GM12874 (cell line): ENCODE data around the gene STRA6.

Experiments used
- TF ChIP-seq, protein P1 (sequence below): IDR thresholded peaks from 2 replicates; pipeline ENCODE4 v1.5.1; 2011; ENCODE audit warnings: low read depth, mild to moderate bottlenecking, control low read depth, low read length, moderate library complexity; ENCODE audit not compliant: insufficient read depth

STRA6 gene

DNA sequence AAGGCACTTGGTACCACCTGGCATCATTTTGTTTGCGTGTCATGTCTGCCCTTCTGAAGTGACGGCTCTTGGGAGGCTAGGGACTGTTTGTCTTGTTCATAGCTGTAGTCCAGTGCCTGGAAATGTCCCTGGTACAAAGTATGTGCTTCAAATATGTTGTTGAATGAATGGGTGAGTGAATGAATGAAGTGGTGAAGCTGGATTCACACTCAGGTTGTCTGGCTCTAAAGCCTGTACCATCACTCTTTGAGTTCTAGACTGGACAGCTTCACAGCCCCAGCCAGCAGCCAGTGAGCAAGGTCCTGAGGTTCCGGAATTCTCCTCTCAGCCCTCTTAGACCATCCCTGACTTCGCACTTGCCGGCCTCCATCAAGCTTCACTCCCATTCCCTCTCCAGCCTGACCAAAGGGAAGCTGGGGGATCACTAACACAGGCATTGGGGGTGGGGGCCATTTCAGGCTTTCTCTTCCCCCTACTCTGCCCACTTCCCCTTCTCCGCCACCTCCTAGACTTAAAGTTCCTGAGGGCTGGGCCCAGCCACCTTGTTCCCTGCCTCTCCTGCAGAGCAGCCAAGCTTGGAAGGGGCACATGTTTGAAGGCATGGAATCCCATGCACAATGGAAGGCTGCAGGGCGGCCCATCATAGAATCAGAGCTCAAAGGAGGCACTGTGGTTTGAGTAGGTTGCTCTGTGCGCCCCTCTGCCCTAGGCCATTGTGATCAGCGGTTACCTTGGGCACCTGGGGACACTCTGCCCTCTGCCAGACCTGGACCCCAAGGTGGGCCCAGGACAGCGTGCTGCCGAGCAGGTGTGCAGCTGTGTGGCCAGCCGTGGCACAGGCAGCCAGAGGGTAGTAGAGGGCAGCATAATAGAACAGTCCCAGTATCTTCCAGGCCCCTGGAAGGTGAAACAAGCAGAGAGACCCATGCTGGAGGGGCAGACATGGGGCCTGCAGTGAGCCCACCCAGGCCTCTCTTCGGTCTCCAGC lies 7.7 kb downstream of the STRA6 start:
- TF ChIP-seq, protein P1, sequence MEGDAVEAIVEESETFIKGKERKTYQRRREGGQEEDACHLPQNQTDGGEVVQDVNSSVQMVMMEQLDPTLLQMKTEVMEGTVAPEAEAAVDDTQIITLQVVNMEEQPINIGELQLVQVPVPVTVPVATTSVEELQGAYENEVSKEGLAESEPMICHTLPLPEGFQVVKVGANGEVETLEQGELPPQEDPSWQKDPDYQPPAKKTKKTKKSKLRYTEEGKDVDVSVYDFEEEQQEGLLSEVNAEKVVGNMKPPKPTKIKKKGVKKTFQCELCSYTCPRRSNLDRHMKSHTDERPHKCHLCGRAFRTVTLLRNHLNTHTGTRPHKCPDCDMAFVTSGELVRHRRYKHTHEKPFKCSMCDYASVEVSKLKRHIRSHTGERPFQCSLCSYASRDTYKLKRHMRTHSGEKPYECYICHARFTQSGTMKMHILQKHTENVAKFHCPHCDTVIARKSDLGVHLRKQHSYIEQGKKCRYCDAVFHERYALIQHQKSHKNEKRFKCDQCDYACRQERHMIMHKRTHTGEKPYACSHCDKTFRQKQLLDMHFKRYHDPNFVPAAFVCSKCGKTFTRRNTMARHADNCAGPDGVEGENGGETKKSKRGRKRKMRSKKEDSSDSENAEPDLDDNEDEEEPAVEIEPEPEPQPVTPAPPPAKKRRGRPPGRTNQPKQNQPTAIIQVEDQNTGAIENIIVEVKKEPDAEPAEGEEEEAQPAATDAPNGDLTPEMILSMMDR, result no peak

DNA sequence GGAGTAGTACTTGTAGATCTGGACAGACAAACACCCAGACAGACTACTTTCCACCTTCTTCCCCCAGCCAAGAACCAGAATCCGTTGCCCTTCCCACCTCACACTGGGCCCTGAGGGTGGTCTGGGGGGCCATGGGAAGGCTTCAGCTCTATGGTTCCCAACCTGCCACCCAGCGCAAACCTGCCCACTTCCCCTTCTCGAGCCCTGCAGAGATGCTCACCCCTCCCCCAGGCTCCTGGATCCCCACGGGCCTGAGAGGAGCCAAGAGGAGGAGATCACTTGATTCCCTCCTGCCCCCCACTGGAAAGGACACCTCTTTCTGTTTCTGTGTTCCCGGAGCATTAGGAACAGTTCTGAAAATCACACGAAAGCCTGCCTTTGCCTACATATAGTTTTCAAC lies 8.7 kb downstream of the STRA6 start:
- TF ChIP-seq, protein P1, result no peak

DNA sequence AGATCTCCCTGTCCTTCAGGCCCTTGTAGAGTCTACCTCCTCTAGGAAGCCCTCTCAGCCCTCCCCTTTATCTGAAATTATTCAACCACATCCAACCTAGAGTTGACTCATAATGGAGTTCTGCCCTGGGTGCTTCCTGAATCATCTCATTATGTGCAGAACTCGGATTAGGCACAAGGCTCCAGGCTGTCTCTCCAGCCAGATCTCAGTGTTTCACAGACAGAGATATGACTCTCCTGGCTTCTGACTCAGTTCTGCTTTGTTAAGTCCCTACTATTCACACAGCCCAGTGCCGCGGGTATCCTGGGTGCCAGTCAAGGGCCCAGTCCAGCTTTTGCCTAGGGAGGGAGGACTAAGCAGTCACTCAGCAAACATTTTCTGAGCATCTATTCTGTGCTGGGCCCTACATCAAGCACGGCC lies 9.3 kb downstream of the STRA6 start:
- TF ChIP-seq, protein P1, result no peak

DNA sequence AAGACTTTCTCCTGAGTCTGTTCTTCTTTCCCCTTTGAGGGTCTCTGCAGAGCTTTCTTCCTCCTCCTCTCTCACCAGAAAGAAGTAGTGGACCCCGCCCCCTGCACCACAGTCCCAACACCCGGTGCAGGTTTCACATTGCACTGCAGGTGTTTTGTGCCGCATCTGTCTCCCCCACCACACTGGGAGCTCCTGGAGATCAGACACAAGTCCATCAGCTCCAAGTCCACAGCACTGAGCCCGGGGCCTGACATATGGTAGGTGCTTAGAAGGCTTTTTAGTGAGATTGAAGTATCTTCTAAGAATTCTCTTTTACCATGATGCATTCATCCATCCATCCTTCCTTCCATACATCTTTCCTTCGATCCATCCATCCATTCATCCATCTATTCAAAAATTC lies 9.8 kb downstream of the STRA6 start:
- TF ChIP-seq, protein P1, result no peak

DNA sequence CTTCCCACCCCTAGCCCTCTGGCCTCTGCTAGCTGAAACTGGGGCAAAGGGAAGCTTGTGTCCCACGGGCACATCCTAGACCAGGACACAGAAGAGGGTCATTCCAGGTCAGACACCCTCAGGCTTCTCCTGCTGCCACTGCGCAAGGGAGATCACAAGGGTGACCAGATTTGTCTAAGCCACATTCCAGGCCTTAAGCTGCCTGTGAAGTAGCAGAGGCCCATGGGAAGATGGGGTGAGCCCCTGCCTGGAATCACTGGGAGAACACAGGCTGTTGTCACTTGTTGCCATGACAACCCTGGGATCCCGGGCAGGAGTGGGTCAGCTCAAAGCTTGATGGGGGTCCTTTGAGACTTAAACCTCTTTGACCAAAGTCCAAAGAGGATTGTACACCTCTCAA lies 10.8 kb downstream of the STRA6 start:
- TF ChIP-seq, protein P1, result no peak

DNA sequence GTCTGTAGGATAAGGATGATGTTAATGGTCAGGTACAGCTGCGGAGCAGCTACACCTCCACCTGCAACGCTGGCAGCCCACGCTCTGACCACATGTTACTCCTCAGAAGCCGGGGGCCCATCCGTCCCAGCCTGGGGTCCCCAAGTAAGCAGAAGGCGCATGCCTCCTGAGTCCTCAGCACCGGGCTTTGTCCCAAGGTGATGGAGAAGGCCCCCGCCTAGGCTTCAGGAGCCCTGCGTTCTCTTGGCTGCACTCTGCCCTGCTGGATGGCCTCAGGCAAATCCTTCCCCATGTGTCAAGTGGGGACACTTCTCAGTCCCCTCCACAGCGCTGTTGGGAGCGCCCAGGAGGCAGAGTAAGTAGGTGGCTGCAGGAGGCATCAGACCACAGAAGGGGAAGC lies 14.4 kb downstream of the STRA6 start:
- TF ChIP-seq, protein P1, result no peak

DNA sequence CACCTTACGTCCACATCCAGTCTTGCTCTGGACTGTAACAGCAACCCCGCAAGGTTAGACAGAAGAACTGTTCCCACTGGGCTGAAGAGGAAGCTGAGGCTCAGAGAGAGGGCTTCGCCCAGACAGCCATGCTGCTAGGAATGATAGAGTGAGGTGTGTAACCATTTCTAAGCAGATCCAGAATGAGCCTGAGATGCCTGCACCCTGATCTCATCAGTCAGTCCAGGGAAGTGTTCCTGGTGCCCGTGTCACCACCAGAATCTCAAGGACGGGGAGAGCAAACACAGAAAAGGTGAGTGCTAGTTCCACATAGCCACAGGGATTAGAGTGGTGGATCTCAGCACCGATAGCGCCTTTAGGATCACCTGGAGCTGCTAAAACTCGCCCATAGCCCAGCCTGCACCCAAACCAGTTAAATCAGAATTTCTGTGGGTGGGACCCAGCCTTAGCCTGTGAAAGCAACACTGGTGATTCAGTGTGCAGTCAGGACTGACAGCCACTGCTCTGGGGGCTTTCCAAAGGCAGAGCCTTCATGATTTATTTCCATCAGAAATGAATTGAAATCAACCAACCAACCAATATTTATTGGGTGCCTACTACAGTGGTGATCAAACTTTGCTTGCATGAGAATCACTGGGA lies 16.8 kb downstream of the STRA6 start:
- TF ChIP-seq, protein P1, result no peak
